ENCODE results near the gene PROM1.

- no peak for TF ChIP-seq ZNF473 (tag by site-specific recombination; IDR thresholded peaks at IDR 0.05)
- TF ChIP-seq CTCF (tag by site-specific recombination; IDR thresholded peaks at IDR 0.05) = no peak
- no peak for TF ChIP-seq ELK4 (IDR thresholded peaks at IDR 0.05; ENCODE audit: borderline replicate concordance, low read depth, low read length)
- TF ChIP-seq ZNF510 (tag by site-specific recombination; IDR thresholded peaks at IDR 0.05; ENCODE audit: insufficient replicate concordance) = no peak
- no peak for TF ChIP-seq PRDM4 (tag by site-specific recombination; IDR thresholded peaks at IDR 0.05)
- no peak for TF ChIP-seq ZNF175 (tag by site-specific recombination; IDR thresholded peaks at IDR 0.05)
- no peak for TF ChIP-seq ZBTB11 (tag by site-specific recombination; conservative IDR thresholded peaks at IDR 0.05; ENCODE audit: low read depth)
- no peak for TF ChIP-seq ZNF514 (tag by site-specific recombination; IDR thresholded peaks at IDR 0.05)
Measured at GRCh38 chr4:15938182-15938581, 145.6 kb downstream of the PROM1 start.
